ENCODE measurements around the gene DNAH5.

- TF ChIP-seq CTCF (IDR thresholded peaks at IDR 0.05) (no peak), POLR2A (IDR thresholded peaks at IDR 0.05) (no peak)
These were observed 10.4 kb downstream of the DNAH5 start for GRCh38 chr5:13934125-13934524.

All from adrenal gland (tissue), 5 donors.